NCI-H2196 treated with DMSO at 0.1 percent for 48 hours (cell line): ENCODE results near the gene UBAP2.

Experiments
- DNase-seq: peaks from one replicate; lab custom pipeline; 2025; ENCODE audit not compliant: unreplicated experiment; lab: John Stamatoyannopoulos, UW

UBAP2 gene

DNA sequence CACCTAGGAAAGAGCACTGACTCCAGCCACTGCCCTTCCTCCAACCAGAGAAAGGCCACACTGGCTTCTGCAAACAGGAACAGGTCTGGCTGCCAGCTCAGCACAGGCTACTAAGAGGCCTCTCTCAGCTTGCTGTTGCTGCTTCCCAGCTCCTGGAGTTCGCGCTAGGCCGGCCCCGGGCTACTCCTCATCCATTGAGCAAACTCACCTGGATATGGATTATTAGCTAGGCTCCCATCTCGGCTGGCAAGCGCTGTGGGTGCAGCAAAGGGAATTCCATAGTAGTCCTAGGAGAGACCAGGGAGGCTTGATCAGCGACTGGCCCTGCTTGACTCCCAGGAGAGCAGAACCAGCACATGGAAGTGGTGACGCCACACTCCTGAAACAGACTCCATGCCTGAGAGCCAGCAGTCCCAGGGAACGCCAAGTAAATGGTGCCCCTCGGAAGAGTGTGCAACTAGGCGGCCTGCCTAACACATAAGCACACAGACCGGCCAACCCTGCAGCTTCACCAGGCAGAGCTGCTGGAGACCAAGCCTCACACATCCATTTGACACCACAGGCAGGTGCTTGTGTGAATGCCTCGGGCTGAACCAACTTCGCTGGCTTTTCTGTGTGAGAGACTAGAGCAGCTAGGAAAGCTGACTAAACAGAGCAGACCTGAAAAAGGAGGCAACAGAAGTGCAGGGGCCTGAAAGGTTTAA lies 124.5 kb downstream of the UBAP2 start:
- no peak for DNase-seq

DNA sequence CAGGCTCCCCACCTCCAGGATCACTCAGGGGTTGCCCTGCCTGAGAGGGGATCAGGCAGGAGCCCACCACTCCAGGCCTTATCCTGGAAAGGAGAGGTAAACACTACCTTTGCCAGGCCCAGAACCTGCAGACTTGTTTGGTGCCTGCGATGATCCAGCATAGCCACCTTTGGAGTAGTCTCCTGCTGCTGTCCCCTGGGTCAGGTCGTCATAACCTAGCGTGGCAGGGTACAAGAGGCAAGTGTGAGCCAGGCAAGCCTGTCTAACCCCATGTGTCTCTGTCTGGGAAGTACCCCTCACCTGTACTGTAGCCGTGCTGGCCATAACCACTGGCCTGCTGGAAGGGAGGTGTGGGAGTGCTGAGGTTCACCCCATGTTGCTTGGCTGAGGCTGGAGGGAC lies 125.6 kb downstream of the UBAP2 start:
- DNase-seq, result no peak

DNA sequence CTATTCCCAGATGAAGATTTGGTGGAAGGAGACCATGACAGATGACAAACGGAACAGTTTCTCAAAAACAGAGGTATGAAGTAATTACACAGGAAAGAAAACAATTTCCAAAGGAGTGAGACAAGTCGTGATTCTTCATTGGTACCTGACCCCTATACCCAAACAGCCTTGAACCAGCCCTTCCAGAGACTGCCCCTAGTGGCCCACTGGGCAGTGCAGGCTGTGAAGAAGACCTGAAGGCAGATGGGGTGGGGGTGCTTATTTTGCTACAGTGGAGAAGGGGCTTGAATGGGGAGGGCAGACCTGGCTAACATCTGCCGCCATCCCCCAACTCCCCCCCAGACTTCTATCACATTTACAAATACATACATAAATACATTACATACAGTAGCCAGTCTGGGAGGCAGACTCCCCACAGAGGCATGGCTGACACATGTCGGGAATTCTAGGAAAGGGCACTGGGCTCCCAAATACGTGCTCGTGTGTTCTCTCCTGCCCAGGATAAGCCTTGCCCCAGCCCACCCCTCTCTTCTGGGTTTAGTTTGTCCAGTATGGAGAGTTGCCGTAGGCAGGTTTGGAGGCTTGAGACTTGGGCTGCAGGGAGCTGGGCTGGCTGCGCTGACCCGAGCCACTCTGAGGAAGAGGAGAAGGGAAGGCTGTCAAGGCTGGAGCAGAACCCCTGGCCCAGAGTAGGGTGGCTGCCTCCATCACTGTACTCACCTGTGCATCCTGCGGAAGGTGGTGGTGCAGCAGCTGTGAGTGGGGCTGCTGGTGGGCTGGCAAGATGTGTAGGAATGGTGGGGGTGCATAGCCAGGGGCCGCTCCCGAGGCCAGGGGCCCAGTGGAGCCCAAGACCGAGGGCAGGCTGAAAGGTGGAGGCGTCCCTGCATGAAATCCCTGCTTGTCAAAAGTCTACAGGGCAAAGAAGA lies 126.5 kb downstream of the UBAP2 start:
- no peak for DNase-seq

DNA sequence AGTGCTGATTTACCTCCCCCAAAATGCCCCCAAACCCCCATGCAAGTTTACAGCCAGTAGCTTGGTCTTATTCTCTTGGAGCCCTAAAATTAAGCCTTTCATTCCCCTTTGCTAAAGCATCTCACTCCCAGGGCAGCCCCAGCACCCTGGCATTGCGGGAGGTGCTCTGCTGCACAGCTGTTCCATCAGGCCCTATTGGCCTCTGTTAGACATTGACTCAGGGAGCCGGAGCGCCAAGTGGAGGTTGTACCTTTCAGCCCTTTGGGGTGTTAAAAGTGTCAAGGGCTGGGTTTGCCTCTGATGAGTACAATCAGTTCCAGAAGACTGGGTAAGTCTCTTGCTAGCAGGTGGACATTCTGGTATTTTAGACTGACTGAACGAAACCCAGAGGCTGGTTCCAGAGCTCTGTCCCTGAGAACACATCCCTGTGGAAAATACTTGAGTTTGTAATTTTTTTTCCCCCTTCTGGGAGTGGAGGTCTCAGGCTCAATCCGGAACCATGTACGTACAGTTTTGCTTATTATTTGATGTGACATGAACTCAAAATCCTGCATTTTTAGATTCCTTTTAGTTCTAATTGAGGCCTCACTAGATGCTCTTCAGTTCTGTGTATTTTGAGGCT lies 129.3 kb downstream of the UBAP2 start:
- no peak for DNase-seq

DNA sequence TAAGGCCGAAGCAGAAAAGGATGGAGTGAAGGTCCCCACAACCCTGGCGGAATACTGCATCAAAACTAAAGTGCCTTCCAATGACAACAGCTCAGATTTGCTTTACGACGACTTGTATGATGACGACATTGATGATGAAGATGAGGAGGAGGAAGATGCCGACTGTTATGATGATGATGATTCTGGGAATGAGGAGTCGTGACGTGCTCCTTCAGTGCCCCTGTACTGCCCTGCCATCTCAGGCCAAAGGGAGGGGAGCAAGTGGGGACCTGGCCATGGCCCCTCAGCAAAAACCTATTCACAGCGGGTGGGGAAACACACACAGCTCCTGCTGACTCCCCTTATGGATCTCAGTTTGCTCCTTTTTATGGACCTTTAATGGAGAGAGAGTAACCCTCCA lies 131.7 kb downstream of the UBAP2 start:
- DNase-seq, result no peak

DNA sequence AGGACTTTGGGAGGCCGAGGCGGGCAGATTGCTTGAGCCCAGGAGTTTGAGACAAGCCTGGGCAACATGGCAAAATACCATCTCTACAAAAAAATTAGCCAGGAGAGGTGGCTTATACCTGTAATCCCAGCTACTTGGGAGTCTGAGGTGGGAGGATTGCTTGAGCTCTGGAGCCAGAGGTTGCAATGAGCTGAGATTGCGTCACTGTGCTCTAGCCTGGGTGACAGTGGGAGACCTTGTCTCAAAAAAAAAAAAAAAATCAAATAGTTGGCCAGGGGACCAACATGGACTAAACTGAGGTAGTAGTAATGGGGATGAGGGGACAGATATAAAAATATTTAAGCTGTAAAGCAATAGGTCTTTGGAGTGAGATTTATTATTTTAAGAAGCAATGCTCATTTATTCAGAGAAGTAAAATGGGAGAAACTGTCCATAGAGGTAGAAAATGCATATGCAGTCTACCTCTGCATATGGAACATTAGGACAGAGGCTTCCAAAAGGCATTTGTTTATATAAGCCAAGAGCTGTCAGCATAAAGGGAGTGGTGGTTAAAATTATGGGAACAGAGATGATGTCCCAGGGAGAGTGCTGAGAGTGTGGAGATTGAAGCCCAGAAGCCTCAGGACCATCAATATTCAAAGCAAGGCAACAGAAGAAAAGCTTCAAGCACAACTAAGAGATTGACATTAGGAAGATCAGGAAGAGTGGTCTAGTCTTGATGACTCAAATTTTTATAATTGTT lies 133.6 kb downstream of the UBAP2 start:
- no peak for DNase-seq

DNA sequence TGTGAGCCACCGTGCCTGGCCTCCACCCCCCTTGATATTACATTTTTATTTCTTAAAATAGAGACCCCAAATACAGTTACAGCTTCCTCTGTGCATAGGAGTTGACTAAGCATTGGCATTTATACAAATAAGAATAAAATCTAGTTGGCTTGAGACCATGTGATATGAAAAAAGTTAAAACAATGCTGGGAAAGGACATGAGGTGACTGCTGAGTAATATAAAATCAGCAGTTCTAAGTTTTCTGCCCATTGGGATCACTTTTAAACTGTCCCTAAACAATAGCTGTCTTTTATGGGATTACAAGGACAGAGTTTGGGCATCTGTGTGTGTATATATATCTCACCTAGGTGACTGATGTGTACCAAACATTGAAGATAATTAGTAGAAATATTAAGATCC lies 135.1 kb downstream of the UBAP2 start:
- no peak for DNase-seq

DNA sequence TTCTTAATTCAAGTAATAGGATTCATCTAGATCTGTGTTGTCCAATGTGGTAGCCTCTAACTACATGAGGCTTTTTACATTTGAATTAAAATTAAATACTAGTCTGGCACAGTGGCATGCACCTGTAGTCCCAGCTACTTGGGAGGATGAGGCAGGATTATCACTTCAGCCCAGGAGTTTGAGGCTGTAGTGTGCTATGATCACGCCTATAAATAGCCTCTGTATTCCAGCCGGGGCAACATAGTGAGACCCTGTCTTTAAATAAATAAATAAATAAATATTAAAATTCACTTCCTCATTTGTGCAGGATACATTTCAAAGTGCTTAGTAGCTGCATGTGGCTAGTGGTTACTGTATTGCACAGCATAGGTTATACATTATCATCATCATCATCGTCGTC lies 139.9 kb downstream of the UBAP2 start:
- no peak for DNase-seq

DNA sequence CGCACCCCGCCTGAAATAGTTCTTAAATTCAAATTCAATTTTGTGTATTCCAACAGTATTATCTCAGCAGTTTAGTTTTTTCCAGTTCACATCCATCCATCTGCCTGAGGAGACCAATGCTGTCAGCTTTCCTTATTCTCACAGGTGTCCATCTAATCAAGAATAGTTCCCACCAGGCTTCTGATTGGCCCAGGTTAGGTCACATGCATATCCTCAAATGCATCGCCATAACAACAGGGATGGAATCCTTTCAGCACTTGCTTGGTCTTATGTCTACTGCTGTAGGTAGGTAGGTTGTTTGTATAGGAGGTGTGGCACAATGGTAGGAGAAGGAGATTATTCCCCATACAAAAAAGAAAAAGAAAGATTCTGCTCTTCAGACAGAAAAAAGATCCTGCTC lies 140.6 kb downstream of the UBAP2 start:
- no peak for DNase-seq

DNA sequence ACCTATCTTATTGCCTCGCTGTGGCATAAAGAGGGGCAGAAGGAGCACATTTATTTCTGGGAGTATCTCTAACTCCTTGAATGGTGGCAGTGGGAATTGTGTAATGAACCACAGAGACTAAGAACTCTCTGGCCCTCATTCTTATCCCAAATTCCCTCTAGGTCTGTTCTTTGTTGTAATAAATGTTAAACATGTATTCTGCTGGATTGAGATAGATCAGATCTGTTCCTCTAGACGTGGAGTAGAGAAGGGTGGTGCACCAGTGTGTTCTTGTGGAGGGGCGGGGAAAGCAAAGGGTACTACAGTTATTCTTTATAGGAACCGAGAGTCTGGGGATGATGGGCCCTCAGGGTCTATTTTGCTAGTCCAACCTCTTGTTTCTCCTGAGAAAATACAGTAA lies 141.3 kb downstream of the UBAP2 start:
- no peak for DNase-seq

DNA sequence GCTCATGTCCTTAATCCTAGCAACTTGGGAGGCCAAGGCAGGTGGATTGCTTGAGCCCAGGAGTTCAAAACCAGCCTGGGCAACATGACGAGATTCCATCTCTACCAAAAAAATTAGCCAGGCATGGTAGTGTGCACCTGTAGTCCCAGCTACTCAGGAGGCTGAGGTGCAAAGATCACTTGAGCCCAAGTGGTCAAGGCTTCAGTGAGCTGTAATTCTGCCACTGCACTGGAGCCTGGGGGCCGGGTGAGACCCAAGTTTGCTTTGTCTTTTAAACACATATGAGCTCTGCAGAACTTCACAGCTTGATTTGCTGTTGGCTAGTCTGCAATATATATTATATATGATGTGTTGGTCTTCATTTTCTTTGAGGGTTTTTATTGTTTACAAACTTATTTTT lies 141.9 kb downstream of the UBAP2 start:
- DNase-seq, result no peak

DNA sequence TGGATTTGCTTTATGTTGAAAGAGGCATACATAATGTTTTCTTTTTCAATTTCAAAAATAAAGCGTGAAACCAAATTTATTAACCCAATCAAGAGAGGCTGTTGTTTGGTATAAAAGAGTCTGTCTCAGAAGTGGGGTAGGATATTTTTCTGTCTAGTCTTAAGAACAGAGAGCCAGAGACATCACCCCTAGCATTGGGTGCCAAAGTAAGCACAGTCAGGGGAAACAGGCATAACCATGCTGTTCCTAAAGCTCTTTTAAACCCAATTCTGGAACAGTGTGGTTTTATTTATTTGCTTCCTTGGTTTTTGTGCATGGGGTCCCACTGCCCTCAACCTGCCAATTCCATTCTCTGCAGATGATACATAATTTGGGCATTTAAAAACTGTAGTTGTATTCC lies 143.6 kb downstream of the UBAP2 start:
- DNase-seq, result no peak

DNA sequence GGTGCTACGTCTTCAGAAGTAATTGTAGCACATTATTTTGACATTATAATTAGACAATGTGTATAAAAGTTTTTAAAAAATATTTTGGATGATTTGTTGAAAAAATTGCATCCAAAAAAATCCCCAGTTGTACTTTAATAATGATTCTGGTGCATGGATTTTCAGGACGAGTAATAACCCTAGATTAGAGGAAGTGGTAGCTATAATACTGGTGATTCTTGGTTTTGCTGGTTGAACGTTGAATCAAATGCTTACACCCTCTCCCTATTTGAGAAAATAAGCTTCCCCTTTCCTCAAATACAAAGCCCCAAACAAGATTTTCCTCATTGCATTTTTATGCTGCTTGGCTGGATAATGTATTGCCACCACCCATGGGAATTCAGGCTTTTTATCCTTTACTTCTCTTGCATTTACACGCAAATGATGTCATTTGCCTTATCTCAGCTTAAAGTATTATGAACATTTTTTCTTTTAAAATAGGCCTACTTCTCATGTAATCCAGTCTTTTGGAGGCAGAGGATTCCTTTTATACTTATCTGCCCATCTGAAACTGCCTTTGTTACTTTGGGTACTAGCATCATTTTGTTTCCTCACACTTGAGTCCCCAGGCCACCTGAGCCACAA lies 145.4 kb downstream of the UBAP2 start:
- DNase-seq, result no peak

DNA sequence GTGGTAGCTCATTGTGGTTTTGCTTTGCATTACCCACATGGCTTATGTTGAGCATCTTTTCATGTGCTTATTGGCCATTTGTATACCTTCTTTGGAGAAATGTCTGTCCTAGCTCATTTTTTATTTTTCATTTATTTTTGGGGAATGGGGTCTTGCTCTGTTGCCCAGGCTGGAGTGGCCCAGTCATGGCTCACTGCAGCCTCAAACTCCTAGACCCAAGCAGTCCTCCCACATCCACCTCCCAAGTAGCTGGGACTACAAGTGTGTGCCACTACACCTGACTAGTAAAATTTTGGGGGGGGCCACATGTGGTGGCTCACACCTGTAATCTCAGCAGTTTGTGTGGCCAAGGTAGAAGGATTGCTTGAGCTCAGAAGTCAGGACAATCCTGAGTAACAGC lies 154.4 kb downstream of the UBAP2 start:
- DNase-seq, result no peak

DNA sequence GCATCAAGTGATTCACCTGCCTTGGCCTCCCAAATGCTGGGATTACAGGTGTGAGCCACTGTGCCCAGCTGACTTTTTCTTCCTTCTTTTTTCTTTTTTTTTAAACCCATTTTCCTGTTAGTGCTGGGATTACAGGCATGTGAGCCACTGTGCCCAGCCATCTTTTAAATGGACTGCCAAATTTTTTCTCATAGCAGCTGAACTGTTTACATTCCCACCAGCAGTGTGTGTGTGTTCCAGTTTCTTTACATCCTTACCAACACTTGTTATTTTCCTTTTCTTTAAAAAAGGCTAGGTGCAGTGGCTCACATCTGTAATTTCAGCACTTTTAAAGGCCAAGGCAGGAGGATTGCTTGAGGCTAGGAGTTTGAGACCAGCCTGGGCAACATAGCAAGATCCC lies 154.8 kb downstream of the UBAP2 start:
- no peak for DNase-seq

DNA sequence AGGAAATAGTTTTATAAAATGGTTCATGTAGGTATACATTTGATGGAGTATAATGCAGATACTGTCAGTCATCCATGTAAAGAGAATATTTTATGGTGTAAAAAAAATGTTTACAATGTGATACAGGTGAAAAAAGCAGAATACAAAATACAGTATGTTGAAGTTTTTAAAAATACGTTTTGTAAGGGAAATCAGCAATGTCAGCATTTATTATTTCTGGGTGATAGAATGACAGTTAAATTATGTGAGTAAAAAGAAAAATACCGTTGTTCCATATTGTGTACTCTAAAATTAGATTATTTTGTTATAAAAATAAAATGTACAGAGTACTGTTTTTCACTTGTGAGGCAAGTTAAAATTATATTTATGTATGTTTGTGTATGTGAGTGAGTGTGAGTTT lies 162.7 kb downstream of the UBAP2 start:
- no peak for DNase-seq

DNA sequence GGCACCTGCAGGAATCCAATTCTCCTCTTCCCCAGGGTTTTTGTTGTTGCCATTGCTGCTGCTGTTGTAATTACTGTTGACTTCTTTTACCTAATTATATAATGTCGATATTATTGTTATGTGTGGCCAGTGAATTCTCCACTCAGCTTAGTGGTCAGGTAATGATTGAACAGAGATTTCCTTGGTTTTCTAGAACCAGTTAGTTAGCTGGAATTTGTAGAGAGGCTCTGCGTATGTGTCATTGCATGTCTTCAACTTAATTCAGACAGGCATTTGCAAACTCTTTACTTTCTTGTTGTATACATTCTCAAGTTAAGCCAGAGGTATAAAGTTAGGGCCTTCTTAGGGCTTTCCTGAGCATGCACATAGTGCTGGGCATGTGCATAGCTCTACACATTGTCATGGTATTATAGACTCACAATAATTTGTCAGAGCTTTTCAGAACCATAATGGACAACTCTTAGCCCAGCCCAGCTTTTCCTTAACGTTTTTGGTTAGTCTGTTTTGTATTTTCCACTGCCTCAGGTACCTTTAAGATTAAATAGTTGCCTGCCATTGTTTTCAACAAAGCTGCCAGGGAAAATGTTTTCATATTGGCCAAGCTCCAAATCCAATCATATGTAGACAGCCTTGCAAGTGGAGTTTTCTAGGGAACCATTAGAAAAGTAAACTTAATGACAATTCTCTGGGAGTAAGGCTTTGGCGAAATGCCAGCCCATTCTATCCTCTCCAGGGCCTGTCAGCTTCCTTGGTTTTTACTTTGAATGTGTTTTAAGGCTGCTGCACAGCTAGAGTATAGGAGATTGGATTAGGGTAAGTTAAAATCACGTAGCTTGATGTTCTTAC lies 163.6 kb downstream of the UBAP2 start:
- DNase-seq, result no peak

DNA sequence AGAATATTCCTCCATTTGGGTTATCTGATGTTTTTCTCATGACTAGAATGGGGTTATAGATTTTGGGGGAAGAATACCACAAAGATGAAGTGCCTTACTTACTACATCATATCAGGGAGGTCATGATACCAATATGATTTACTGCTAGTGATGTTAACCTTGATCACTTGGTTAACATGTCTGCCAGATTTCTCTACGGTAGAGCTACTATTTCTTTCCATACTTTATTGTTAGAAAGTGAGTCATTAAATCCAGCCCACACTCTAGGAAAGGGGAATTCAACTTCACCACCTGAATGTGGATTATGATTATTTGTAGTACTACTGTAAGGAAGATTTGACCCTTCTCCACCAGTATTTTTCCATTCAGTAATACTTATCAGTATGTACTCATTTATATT lies 167.1 kb downstream of the UBAP2 start:
- no peak for DNase-seq

DNA sequence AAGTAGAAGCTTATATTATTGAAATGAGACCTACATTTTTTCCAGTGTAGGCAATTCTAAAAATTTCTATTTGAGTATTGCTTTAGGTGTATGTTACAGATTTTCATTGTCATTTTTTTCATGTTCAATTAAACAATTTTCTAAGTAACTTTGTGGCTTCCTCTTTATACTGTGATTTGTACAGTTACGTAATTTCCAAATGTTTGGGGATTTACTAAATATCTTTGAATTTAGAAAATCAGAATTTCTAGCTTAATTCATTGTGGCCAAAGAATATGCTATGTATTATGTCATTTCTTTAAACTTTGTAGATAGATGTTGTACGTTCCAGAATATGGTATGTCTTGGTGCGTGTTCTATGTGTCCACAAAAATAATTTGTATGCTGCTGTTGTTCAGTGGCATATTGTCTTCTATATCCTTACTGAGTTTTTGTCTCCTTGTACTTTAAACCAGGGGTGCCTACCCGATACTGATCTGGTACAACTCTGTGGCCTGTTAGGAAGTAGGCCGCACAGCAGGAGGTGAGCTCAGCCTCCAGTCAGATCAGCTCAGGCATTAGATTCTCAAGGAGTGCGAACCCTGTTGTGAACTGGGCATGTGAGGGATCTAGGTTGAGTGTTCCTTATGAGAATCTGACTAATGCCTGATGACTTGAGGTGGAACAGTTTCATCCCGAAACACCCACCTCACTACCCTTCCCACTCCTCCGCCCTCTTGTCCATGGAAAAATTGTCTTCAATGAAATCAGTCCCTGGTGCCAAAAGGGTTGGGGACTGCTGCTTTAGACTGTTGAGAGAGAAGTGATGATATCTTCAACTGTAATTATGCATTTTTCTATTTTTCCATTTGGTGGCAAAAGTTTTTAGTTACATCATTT lies 168.2 kb downstream of the UBAP2 start:
- no peak for DNase-seq
